ENCODE results near the gene TULP4. TPM values are rescaled to one million over a fixed set of nuclear protein-coding genes. Genes with fewer than 3 reads are reported as not detected.

Gene TULP4
- 66.4 and 82.5 TPM in 2 replicates for total RNA-seq

GRCh38 chr6:158312165-158312564 is at the start of gene TULP4:
TULP4 (plus strand) TSS chr6:158312465; CDS start chr6:158314017, 1,552 bp downstream.

GRCh38 chr6:158559895-158560835 is 247.9 kb downstream of the TULP4 start, which contains the start of gene TMEM181:
TMEM181 (plus strand) TSS chr6:158560091; CDS start chr6:158560225, 134 bp downstream.

Other genes starting within 250 kb of the TULP4 start
- gene SERAC1, start 144.2 kb upstream of the TULP4 start, total RNA-seq = 5.8 and 9.0 TPM in 2 replicates
- gene GTF2H5, start 144.1 kb upstream of the TULP4 start, total RNA-seq = 5.5 and 6.2 TPM in 2 replicates
- 42.6 and 52.6 TPM in 2 replicates for gene TMEM181, start 247.6 kb downstream of the TULP4 start, total RNA-seq